Measurements from ENCODE around the gene ANAPC15.
A peak's percentile ranks its signal among the peaks of the same experiment; 100 is the strongest.

Gene ANAPC15

GRCh38 chr11:72085621-72086351 lies 26.7 kb downstream of the ANAPC15 start:
- DNase-seq (ENCODE audit: low read depth), result no peak

- no peak for DNase-seq (ENCODE audit: low read depth)
Measured at GRCh38 chr11:72084965-72085364, 27.5 kb downstream of the ANAPC15 start.

- DNase-seq (ENCODE audit: low read depth), result no peak
Measured at GRCh38 chr11:72084076-72084475, 28.4 kb downstream of the ANAPC15 start.

- DNase-seq (ENCODE audit: low read depth), result no peak
Measured at GRCh38 chr11:72083414-72083813, 29.1 kb downstream of the ANAPC15 start.

GRCh38 chr11:72081821-72082453 lies 30.6 kb downstream of the ANAPC15 start:
- DNase-seq (ENCODE audit: low read depth), result no peak

GRCh38 chr11:72081184-72081644 lies 31.3 kb downstream of the ANAPC15 start:
- DNase-seq (ENCODE audit: low read depth), result no peak

GRCh38 chr11:72080326-72081183 lies 31.9 kb downstream of the ANAPC15 start, which contains the start of the genes LRRC51 and NUMA1:
Gene LRRC51 (plus strand): TSS chr11:72080850. CDS start chr11:72089084, 8,234 bp downstream.
Gene NUMA1 (minus strand): TSS chr11:72080542. CDS start chr11:72035943, 44,599 bp downstream.
- peak; percentile 86 for DNase-seq (ENCODE audit: low read depth)

GRCh38 chr11:72079819-72080325 lies 32.6 kb downstream of the ANAPC15 start:
- no peak for DNase-seq (ENCODE audit: low read depth)

GRCh38 chr11:72078477-72078876 lies 34.0 kb downstream of the ANAPC15 start:
- no peak for DNase-seq (ENCODE audit: low read depth)

GRCh38 chr11:72075756-72076155 lies 36.7 kb downstream of the ANAPC15 start:
- DNase-seq (ENCODE audit: low read depth), result no peak

- DNase-seq (ENCODE audit: low read depth), result no peak
Measured at GRCh38 chr11:72075109-72075508, 37.4 kb downstream of the ANAPC15 start.

GRCh38 chr11:72072348-72072747 lies 40.1 kb downstream of the ANAPC15 start:
- DNase-seq (ENCODE audit: low read depth), result no peak

- DNase-seq (ENCODE audit: low read depth), result no peak
Measured at GRCh38 chr11:72070491-72070890, 42.0 kb downstream of the ANAPC15 start.

- no peak for DNase-seq (ENCODE audit: low read depth)
Measured at GRCh38 chr11:72069787-72070251, 42.7 kb downstream of the ANAPC15 start.

GRCh38 chr11:72069200-72069599 lies 43.3 kb downstream of the ANAPC15 start:
- DNase-seq (ENCODE audit: low read depth), result no peak

GRCh38 chr11:72067676-72068075 lies 44.8 kb downstream of the ANAPC15 start:
- DNase-seq (ENCODE audit: low read depth), result no peak

- DNase-seq (ENCODE audit: low read depth), result no peak
Measured at GRCh38 chr11:72067266-72067665, 45.2 kb downstream of the ANAPC15 start.

GRCh38 chr11:72066855-72067254 lies 45.6 kb downstream of the ANAPC15 start:
- no peak for DNase-seq (ENCODE audit: low read depth)

- DNase-seq (ENCODE audit: low read depth), result no peak
Measured at GRCh38 chr11:72061739-72062396, 50.6 kb downstream of the ANAPC15 start.
